GM20431 (cell line): Measurements from ENCODE around the gene NSF.
"Not testable (repeated sequence)": the region's sequence is repeated elsewhere in the genome, so short reads cannot be mapped to it uniquely, and the experiment has no call there.

Source experiments
- in situ Hi-C: fragments of 300-500 bp; cut with MseI, MboI; formaldehyde crosslinking; loops from one replicate; pipeline ENCODE4 v1.15.0; 2020; ENCODE audit warnings: low sequenced_read_pairs; ENCODE audit not compliant: unreplicated experiment

The NSF gene

GRCh38 chr17:46696522-46696921 lies 106.1 kb downstream of the NSF start:
- in situ Hi-C loops: not testable (repeated sequence)

GRCh38 chr17:46699014-46699413 lies 108.5 kb downstream of the NSF start:
- in situ Hi-C loops: not testable (repeated sequence)

- in situ Hi-C loops: no loop called here
Observed at GRCh38 chr17:46717999-46718398, 127.5 kb downstream of the NSF start.

- in situ Hi-C loops: no loop called here
Observed at GRCh38 chr17:46719891-46720290, 129.4 kb downstream of the NSF start.

- in situ Hi-C loops: no loop called here
Observed at GRCh38 chr17:46720408-46720807, 129.9 kb downstream of the NSF start.

- in situ Hi-C loops: no loop called here
Observed at GRCh38 chr17:46722662-46723285, 132.3 kb downstream of the NSF start.

GRCh38 chr17:46726206-46726605 lies 135.7 kb downstream of the NSF start:
- in situ Hi-C loops: no loop called here

GRCh38 chr17:46727572-46728348 lies 137.3 kb downstream of the NSF start:
- in situ Hi-C loops: no loop called here

- in situ Hi-C loops: no loop called here
Observed at GRCh38 chr17:46730026-46730425, 139.6 kb downstream of the NSF start.

- in situ Hi-C loops: no loop called here
Observed at GRCh38 chr17:46730679-46731078, 140.2 kb downstream of the NSF start.

GRCh38 chr17:46732160-46732559 lies 141.7 kb downstream of the NSF start:
- in situ Hi-C loops: no loop called here

- in situ Hi-C loops: no loop called here
Observed at GRCh38 chr17:46732754-46733398, 142.4 kb downstream of the NSF start.

- in situ Hi-C loops: no loop called here
Observed at GRCh38 chr17:46733837-46734475, 143.5 kb downstream of the NSF start.

- in situ Hi-C loops: no loop called here
Observed at GRCh38 chr17:46736100-46736499, 145.6 kb downstream of the NSF start.

- in situ Hi-C loops: no loop called here
Observed at GRCh38 chr17:46737326-46737725, 146.9 kb downstream of the NSF start.

GRCh38 chr17:46738544-46738943 lies 148.1 kb downstream of the NSF start:
- in situ Hi-C loops: no loop called here

GRCh38 chr17:46739982-46740381 lies 149.5 kb downstream of the NSF start:
- in situ Hi-C loops: no loop called here

- in situ Hi-C loops: no loop called here
Observed at GRCh38 chr17:46741122-46741730, 150.8 kb downstream of the NSF start.

GRCh38 chr17:46742565-46743270 lies 152.2 kb downstream of the NSF start:
- in situ Hi-C loops: no loop called here

GRCh38 chr17:46744441-46744840 lies 154.0 kb downstream of the NSF start:
- in situ Hi-C loops: no loop called here
